HUES6 (cell line): ENCODE measurements around the gene FKBP5.

Source experiments
- H3K27ac ChIP-seq: 2 replicates; pipeline ENCODE4 v1.7.0; 2013; ENCODE audit warnings: low read depth, mild to moderate bottlenecking, low read length, inconsistent platforms
- H3K27me3 ChIP-seq: 2 replicates; pipeline ENCODE4 v1.6.1; 2013; ENCODE audit warnings: low read length; ENCODE audit not compliant: control insufficient read depth, insufficient read depth
- H3K36me3 ChIP-seq: 2 replicates; pipeline ENCODE4 v1.6.1; 2013; ENCODE audit warnings: low read length; ENCODE audit not compliant: control insufficient read depth, insufficient read depth
- H3K4me1 ChIP-seq: 2 replicates; pipeline ENCODE4 v1.6.1; 2013; ENCODE audit warnings: low read length; ENCODE audit not compliant: control insufficient read depth, insufficient read depth
- H3K4me3 ChIP-seq: 2 replicates; pipeline ENCODE4 v1.5.1; 2013; ENCODE audit warnings: low read depth, low read length
- H3K9ac ChIP-seq: one replicate; pipeline ENCODE4 v1.6.1; 2013; ENCODE audit warnings: mild to moderate bottlenecking, low read length
- H3K9me3 ChIP-seq: 2 replicates; pipeline ENCODE4 v1.6.1; 2013; ENCODE audit warnings: low read depth, low read length; ENCODE audit not compliant: control insufficient read depth, insufficient read depth

FKBP5 gene

GRCh38 chr6:35654883-35655282 is 33.8 kb downstream of the FKBP5 start:
- Histone ChIP-seq H3K9ac (no peak overlapping the region), H3K27ac (no peak overlapping the region), H3K9me3 (peaks cover 8% of the 10 kb centered on the region; the same call in 1 of the 2 replicates), H3K27me3 (no peaks in the 10 kb centered on the region), H3K4me3 (no peak overlapping the region), H3K36me3 (no peaks in the 10 kb centered on the region), H3K4me1 (no peaks in the 10 kb centered on the region)

- Histone ChIP-seq H3K36me3 (no peaks in the 10 kb centered on the region), H3K9me3 (peaks cover 5% of the 10 kb centered on the region; the same call in 1 of the 2 replicates), H3K9ac (no peak overlapping the region), H3K27ac (no peak overlapping the region), H3K4me1 (0 out of 2 replicates have a peak, but pooled peaks cover 6% of the 10 kb centered on the region), H3K4me3 (no peak overlapping the region), H3K27me3 (no peaks in the 10 kb centered on the region)
These were observed 37.5 kb downstream of the FKBP5 start for GRCh38 chr6:35651244-35651643.

- Histone ChIP-seq H3K9ac (no peak overlapping the region), H3K27me3 (no peaks in the 10 kb centered on the region), H3K36me3 (no peaks in the 10 kb centered on the region), H3K9me3 (peaks cover 5% of the 10 kb centered on the region; the same call in 1 of the 2 replicates), H3K4me1 (0 out of 2 replicates have a peak, but pooled peaks cover 10% of the 10 kb centered on the region), H3K4me3 (no peak overlapping the region), H3K27ac (no peak overlapping the region)
These were observed 38.7 kb downstream of the FKBP5 start for GRCh38 chr6:35650015-35650414.

GRCh38 chr6:35648203-35648602 is 40.5 kb downstream of the FKBP5 start:
- H3K27ac ChIP-seq, result no peak overlapping the region

GRCh38 chr6:35647400-35647799 is 41.3 kb downstream of the FKBP5 start:
- Histone ChIP-seq H3K9ac (no peak overlapping the region), H3K4me3 (no peak overlapping the region), H3K9me3 (no peaks in the 10 kb centered on the region; the same call in 1 of the 2 replicates), H3K4me1 (peaks cover 18% of the 10 kb centered on the region; the same call in 1 of the 2 replicates), H3K27me3 (no peaks in the 10 kb centered on the region), H3K36me3 (no peaks in the 10 kb centered on the region), H3K27ac (no peak overlapping the region)

More at GRCh38 chr6:35648203-35648602, 40.5 kb downstream of the FKBP5 start:
- Histone ChIP-seq H3K27me3 (no peaks in the 10 kb centered on the region), H3K36me3 (no peaks in the 10 kb centered on the region), H3K9ac (no peak overlapping the region), H3K4me1 (peaks cover 18% of the 10 kb centered on the region; the same call in 1 of the 2 replicates), H3K9me3 (peaks cover 4% of the 10 kb centered on the region; the same call in 1 of the 2 replicates), H3K4me3 (no peak overlapping the region)

- Histone ChIP-seq H3K4me1 (peaks cover 18% of the 10 kb centered on the region; the same call in 1 of the 2 replicates), H3K27me3 (no peaks in the 10 kb centered on the region), H3K9ac (no peak overlapping the region), H3K27ac (no peak overlapping the region), H3K4me3 (no peak overlapping the region), H3K36me3 (peaks cover 13% of the 10 kb centered on the region; the same call in 1 of the 2 replicates), H3K9me3 (no peaks in the 10 kb centered on the region)
These were observed 45.6 kb downstream of the FKBP5 start for GRCh38 chr6:35643162-35643535.

GRCh38 chr6:35642471-35643161 is 46.1 kb downstream of the FKBP5 start:
- H3K36me3 ChIP-seq, result peaks cover 13% of the 10 kb centered on the region; the same call in 1 of the 2 replicates
- peaks cover 18% of the 10 kb centered on the region; the same call in 1 of the 2 replicates for H3K4me1 ChIP-seq
- H3K9me3 ChIP-seq, result no peaks in the 10 kb centered on the region
- H3K9ac ChIP-seq, result no peak overlapping the region
- H3K4me3 ChIP-seq, result no peak overlapping the region
- no peak overlapping the region for H3K27ac ChIP-seq
- no peaks in the 10 kb centered on the region for H3K27me3 ChIP-seq

- no peaks in the 10 kb centered on the region for H3K9me3 ChIP-seq
- H3K4me3 ChIP-seq, result no peak overlapping the region
- no peaks in the 10 kb centered on the region for H3K27me3 ChIP-seq
- no peak overlapping the region for H3K27ac ChIP-seq
- peaks cover 9% of the 10 kb centered on the region; the same call in 1 of the 2 replicates for H3K4me1 ChIP-seq
- peaks cover 21% of the 10 kb centered on the region for H3K36me3 ChIP-seq
- H3K9ac ChIP-seq, result no peak overlapping the region
These were observed 48.6 kb downstream of the FKBP5 start for GRCh38 chr6:35640017-35640664.

GRCh38 chr6:35638679-35639078 is 50.0 kb downstream of the FKBP5 start:
- no peak overlapping the region for H3K27ac ChIP-seq
- H3K9ac ChIP-seq, result no peak overlapping the region
- peaks cover 21% of the 10 kb centered on the region for H3K36me3 ChIP-seq

GRCh38 chr6:35637911-35638310 is 50.8 kb downstream of the FKBP5 start:
- H3K4me1 ChIP-seq, result no peaks in the 10 kb centered on the region
- H3K36me3 ChIP-seq, result peaks cover 21% of the 10 kb centered on the region
- H3K27me3 ChIP-seq, result no peaks in the 10 kb centered on the region
- H3K9me3 ChIP-seq, result no peaks in the 10 kb centered on the region
- no peak overlapping the region for H3K4me3 ChIP-seq
- H3K9ac ChIP-seq, result no peak overlapping the region
- no peak overlapping the region for H3K27ac ChIP-seq

More at GRCh38 chr6:35638679-35639078, 50.0 kb downstream of the FKBP5 start:
- H3K27me3 ChIP-seq, result no peaks in the 10 kb centered on the region
- H3K4me3 ChIP-seq, result no peak overlapping the region
- peaks cover 3% of the 10 kb centered on the region; the same call in 1 of the 2 replicates for H3K4me1 ChIP-seq
- H3K9me3 ChIP-seq, result no peaks in the 10 kb centered on the region
